SK-MEL-5 (cell line): ENCODE measurements around the gene LAGE3. TPM values are rescaled to one million over a fixed set of nuclear protein-coding genes. Genes with fewer than 3 reads are reported as not detected.
A peak's percentile ranks its signal among the peaks of the same experiment; 100 is the strongest.

Experiments used
- DNase-seq: peaks from one replicate; pipeline ENCODE4 v3.0.0-alpha.2; 2016; ENCODE audit warnings: low read depth, low spot score
- in situ Hi-C: cut with HindIII; loops from 2 replicates; pipeline ENCODE4 v1.10.0; 2016; ENCODE audit warnings: low sequenced_read_pairs, high pct_unique_total_duplicates, low pct_unique_long_range_greater_than_20kb
- small RNA-seq, 2 experiments: library from RNA; depleted of rRNA; stranded (forward); fragments of <200 nt; gene quantifications; one replicate each; pipeline ENCODE3, GENCODE V24; 2014
- total RNA-seq: library from RNA; depleted of rRNA; stranded (reverse); fragments of >200 nt; shearing (Covaris generic); gene quantifications from 2 replicates; pipeline ENCODE4 v1.2.3, GENCODE V29; 2014; rRNA removed

The LAGE3 gene
- total RNA-seq, 1 experiment from 2014 or later: 58.6 TPM

- in situ Hi-C loops: no loop called here
- no peak for DNase-seq
These were observed 47.7 kb downstream of the LAGE3 start for GRCh38 chrX:154431341-154431740.

DNA sequence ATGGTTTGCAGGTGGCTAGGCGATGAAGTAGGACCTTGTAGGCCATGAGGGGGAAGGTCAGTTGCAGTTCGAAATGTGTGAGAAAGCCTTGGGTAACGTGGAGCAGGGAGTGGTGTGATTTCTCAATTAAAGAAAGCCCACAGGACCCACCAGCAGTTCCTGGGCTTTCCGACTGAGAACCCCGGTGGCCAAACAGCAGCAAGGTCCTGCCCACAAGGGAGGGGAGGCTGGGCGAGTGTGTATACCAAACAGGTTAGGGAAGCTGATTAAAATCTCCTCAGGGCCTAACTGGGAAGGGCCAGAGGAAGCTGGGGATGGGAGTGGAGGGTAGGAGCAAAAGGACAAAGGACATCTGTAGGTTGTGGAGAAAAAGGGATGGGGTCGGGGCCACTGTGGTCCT is 48.2 kb downstream of the LAGE3 start:
- DNase-seq: no peak
- in situ Hi-C loops: no loop called here

- in situ Hi-C loops: no loop called here
- DNase-seq: no peak
These were observed 48.6 kb downstream of the LAGE3 start for GRCh38 chrX:154430479-154430878.

GRCh38 chrX:154429711-154430110 is 49.4 kb downstream of the LAGE3 start:
- DNase-seq: no peak
- in situ Hi-C loops: no loop called here

DNA sequence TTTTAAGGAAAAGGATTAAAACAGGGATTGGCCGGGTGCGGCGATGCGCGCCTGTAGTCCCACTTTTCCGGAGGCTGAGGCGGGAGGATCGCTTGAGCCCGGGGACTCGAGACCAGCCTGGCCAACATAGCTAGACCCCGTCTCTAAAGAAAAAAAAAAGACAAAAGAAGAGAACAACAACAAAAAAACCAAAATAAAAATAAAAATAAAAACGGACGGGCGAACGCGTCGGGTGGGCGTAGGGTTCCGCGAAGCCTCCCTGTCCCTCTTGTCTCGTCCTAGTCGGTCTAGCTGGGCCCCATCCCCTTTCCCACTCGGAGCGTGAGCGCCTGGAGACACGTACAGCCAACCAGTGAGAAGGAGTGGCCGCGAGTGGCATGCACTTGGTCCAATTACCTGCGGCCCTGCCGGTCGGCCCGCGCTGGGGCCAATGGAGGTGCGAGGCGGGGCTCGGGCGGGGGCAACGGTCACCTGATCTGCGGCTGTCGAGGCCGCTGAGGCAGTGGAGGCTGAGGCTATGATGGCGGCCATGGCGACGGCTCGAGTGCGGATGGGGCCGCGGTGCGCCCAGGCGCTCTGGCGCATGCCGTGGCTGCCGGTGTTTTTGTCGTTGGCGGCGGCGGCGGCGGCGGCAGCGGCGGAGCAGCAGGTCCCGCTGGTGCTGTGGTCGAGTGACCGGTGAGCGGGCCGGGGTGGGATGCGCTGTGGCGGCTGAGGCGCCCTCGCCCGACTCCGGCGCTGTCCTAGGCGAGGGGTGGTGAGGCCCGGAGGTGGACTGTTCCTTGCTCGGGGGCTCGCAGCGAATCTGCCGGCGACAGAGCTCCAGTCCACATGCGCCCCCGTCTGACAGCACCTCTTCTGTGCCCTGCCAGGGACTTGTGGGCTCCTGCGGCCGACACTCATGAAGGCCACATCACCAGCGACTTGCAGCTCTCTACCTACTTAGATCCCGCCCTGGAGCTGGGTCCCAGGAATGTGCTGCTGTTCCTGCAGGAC is 50.6 kb downstream of the LAGE3 start, which contains the start of gene ATP6AP1:
ATP6AP1 (plus strand) TSS at position 502 of the 996 bp plus-strand sequence; CDS start at position 518, 16 bp downstream.
- peak; percentile 92 for DNase-seq
- in situ Hi-C loops: no loop called here

Small RNAs within 50 kb of the gene (small RNA-seq; reads per million reads assigned to genes)
- gene MIR6858 (0 to 0.14 reads per million in 2 experiments), gene RN7SL697P (0 reads per million in 2 experiments)

Other genes starting within 250 kb of the LAGE3 start
- not detected in 2 replicates for gene OPN1MW3, start 221.7 kb downstream of the LAGE3 start, total RNA-seq
- not detected in 2 replicates for gene TEX28, start 184.2 kb downstream of the LAGE3 start, total RNA-seq
- 0.42 TPM in 1 of 2 replicates, not detected in the other for gene TKTL1, start 183.5 kb downstream of the LAGE3 start, total RNA-seq
- gene FLNA, start 104.6 kb downstream of the LAGE3 start, total RNA-seq: 108 and 138 TPM in 2 replicates
- gene EMD, start 100.0 kb downstream of the LAGE3 start, total RNA-seq: 15.4 and 21.3 TPM in 2 replicates
- gene RPL10, start 80.9 kb downstream of the LAGE3 start, total RNA-seq: 3,421 and 3,578 TPM in 2 replicates
- 53.4 and 56.8 TPM in 2 replicates for gene DNASE1L1, start 70.0 kb downstream of the LAGE3 start, total RNA-seq
- gene TAFAZZIN, start 67.7 kb downstream of the LAGE3 start, total RNA-seq: 17.6 and 25.3 TPM in 2 replicates
- 88.8 and 93.6 TPM in 2 replicates for gene ATP6AP1, start 50.6 kb downstream of the LAGE3 start, total RNA-seq
- 48.8 and 61.9 TPM in 2 replicates for gene GDI1, start 42.1 kb downstream of the LAGE3 start, total RNA-seq
- gene FAM50A, start 35.1 kb downstream of the LAGE3 start, total RNA-seq: 83.0 and 85.2 TPM in 2 replicates
- gene PLXNA3, start 21.0 kb downstream of the LAGE3 start, total RNA-seq: not detected in 2 replicates
- 58.3 and 64.6 TPM in 2 replicates for gene UBL4A, start 7.3 kb upstream of the LAGE3 start, total RNA-seq
- 9.8 and 11.9 TPM in 2 replicates for gene SLC10A3, start 11.3 kb upstream of the LAGE3 start, total RNA-seq
- 25.6 and 28.1 TPM in 2 replicates for gene FAM3A, start 37.0 kb upstream of the LAGE3 start, total RNA-seq
- 39.1 and 52.7 TPM in 2 replicates for gene G6PD, start 67.6 kb upstream of the LAGE3 start, total RNA-seq
- 12.3 and 15.0 TPM in 2 replicates for gene IKBKG, start 68.3 kb upstream of the LAGE3 start, total RNA-seq
- not detected in 2 replicates for gene CTAG1A, start 105.9 kb upstream of the LAGE3 start, total RNA-seq
- not detected in 2 replicates for gene CTAG1B, start 140.0 kb upstream of the LAGE3 start, total RNA-seq
- gene CTAG2, start 174.3 kb upstream of the LAGE3 start, total RNA-seq: 0.29 and 1.0 TPM in 2 replicates